Measurements from ENCODE around the gene FER.

GRCh38 chr5:108919591-108920326, 172.1 kb downstream of the FER start:
- peak; percentile 40 for TF ChIP-seq CTCF (IDR thresholded peaks at IDR 0.05; ENCODE audit: borderline replicate concordance, extremely low read depth, low read length, poor library complexity, severe bottlenecking)
- no peak for TF ChIP-seq EZH2 (IDR thresholded peaks at IDR 0.05; ENCODE audit: borderline replicate concordance, low read depth, low read length, severe bottlenecking)

Measured in DND-41 (cell line).